Heart right ventricle (tissue), 16 donors: ENCODE results near the gene COX5A. TPM values are rescaled to one million over a fixed set of nuclear protein-coding genes. Genes with fewer than 3 reads are reported as not detected.

ENCODE experiments used
- ATAC-seq, 8 donors: fragments of 200-7000 bp; cut with Tn5 transposase; one replicate each; pipeline ENCODE4 v1.9.1; 2020; ENCODE audit warnings: mild to moderate bottlenecking in 8 of 8, moderate library complexity in 8 of 8, moderate number of reproducible peaks in 1 of 8
- DNase-seq, 2 donors: peaks; one replicate each; pipeline ENCODE4 v3.0.0-alpha.2; 2020
- H3K27ac ChIP-seq, 10 donors: fragments of 200-600 bp; sonication (generic) in 2 of 10; one replicate each; pipeline versions ENCODE4 v1.5.0 to v1.8.0; 2020 to 2022; ENCODE audit warnings: mild to moderate bottlenecking in 3 of 10
- H3K27me3 ChIP-seq, 7 donors: fragments of 200-600 bp; one replicate each; pipeline ENCODE4 v1.8.0; 2021 to 2022; ENCODE audit warnings: mild to moderate bottlenecking in 2 of 7
- H3K36me3 ChIP-seq, 9 donors: fragments of 200-600 bp; sonication (generic) in 1 of 9; one replicate each; pipeline versions ENCODE4 v1.5.0 to v1.8.0; 2020 to 2022; ENCODE audit warnings: mild to moderate bottlenecking in 2 of 9
- H3K4me1 ChIP-seq, 9 donors: fragments of 200-600 bp; sonication (generic) in 1 of 9; one replicate each; pipeline versions ENCODE4 v1.5.0 to v1.8.0; 2020 to 2022; ENCODE audit warnings: mild to moderate bottlenecking in 4 of 9
- H3K4me3 ChIP-seq, 10 donors: fragments of 200-600 bp; sonication (generic) in 2 of 10; one replicate each; pipeline versions ENCODE4 v1.5.0 to v1.8.0; 2020 to 2022; ENCODE audit warnings: mild to moderate bottlenecking in 7 of 10, moderate library complexity in 2 of 10
- H3K9me3 ChIP-seq, 11 donors: fragments of 200-600 bp in 10 of 11; sonication (generic) in 2 of 11; one replicate each; pipeline versions ENCODE4 v1.5.0 to v1.8.0; 2013 to 2022; ENCODE audit warnings: mild to moderate bottlenecking in 2 of 11, control low read depth in 1 of 11, moderate library complexity in 1 of 11
- WGBS, 2 donors: extraction: QIAGEN DNeasy Blood & Tissue Kit; methylation state at CpG; one replicate each; pipeline ENCODE4 v1.1.7; 2013; ENCODE audit warnings: inconsistent platforms in 1 of 2; 5-methylcytosine and 5-hydroxymethylcytosine counted together
- intact Hi-C, 10 donors: fragments of 100-400 bp; cut with DNase I; formaldehyde crosslinking; loops; one replicate each; pipeline versions ENCODE4 v1.11.1 to v1.14.2; 2022
- polyA plus RNA-seq, 2 donors: library from polyadenylated mRNA; stranded (reverse); fragments of 200-250 nt; gene quantifications; one replicate each; pipeline ENCODE4 v1.2.3, GENCODE V29; 2013
- total RNA-seq, 10 donors: library from RNA; stranded (reverse); fragmentation: NEBNext Ultra II Directional in 3 of 10; extraction: Animal tissue kit (Norgen Biotek cat#: 25700) in 3 of 10; gene quantifications; one replicate each; pipeline versions ENCODE4 v1.2.1 to v1.2.4, GENCODE V29; 2021 to 2023
- TF ChIP-seq, protein P1 (sequence below), 9 donors: fragments of 200-600 bp; sonication (generic) in 2 of 9; IDR thresholded peaks; one replicate each; pipeline versions ENCODE4 v1.5.0 to v1.8.0; 2021 to 2022; ENCODE audit warnings: antibody characterized with exemption in 9 of 9, mild to moderate bottlenecking in 5 of 9, moderate library complexity in 1 of 9
- donor health status: Arrhythmogenic right ventricular cardiomyopathy.
- donor health status: ischemic (EF 13 %, LVEDD 7.1; RV severe dilation, severe dysfunction).
- donor health status: healthy with polysubstance abuse.
- donor health status: DM: no; HTN: yes; CAD: no.
- donor health status: DM: no; HTN: no; CAD: no.
- donor health status: ischemic (EF 25% LVEDD 6.9; RV normal size, moderate dysfunction).
- donor health status: ischemic (EF 25% LVEDD 5.7; RV mildly dilated, moderate dysfunction).
- donor health status: healthy.
- donor health status: DM: yes; HTN: yes; CAD: no.
- donor health status: Ischemic cardiomyopathy.
- donor health status: ischemic (EF 35%, LVEDD 5.7; RV mildly dilated, moderate dysfunction).
- donor health status: nonischemic (EF 11% LVEDD 7.7; RV severe dilation, severe dysfunction).
- donor health status: DM: yes; HTN: yes; CAD: no.
- donor health status: PGD.
- donor health status: ischemic (EF 29% LVEDD 5.4; RV normal size, mild dysfunction).
- donor health status: nonischemic (EF 23%, LVEDD 6.1; RV moderate dilation, normal function).

The COX5A gene
- total and polyA plus RNA-seq, 12 donors, result 894 to 1,728 (median 1,286) TPM

DNA sequence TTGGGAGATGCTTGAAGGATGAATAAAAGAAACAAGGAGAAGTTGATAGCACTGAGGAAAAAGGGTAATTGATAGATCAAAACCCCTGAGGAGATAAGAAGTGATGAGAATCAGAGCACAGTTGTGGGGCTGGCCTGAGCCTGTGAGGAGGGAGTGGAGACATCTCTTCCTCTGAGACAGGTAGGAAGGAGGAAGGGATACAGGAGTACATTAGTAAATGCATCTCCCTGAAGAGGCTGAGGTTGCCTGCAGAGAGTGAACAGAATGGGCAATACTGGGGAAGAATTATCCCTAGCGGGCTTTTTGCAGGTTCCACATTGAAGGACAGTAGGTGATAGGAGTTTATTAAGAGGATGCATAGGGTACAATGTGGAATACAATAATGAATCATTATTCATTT is 40.2 kb upstream of the COX5A start:
- Histone ChIP-seq H3K9me3 (no peaks in the 10 kb centered on the region), H3K27ac (no peak overlapping the region), H3K4me3 (no peak overlapping the region), H3K27me3 (peaks cover 0 to 14% (median 0%) of the 10 kb centered on the region in 7 donors), H3K36me3 (no peaks in the 10 kb centered on the region), H3K4me1 (no peaks in the 10 kb centered on the region)
- DNase-seq (no peak), ATAC-seq (no peak)
- intact Hi-C loops, result no loop called here
- TF ChIP-seq, protein P1, sequence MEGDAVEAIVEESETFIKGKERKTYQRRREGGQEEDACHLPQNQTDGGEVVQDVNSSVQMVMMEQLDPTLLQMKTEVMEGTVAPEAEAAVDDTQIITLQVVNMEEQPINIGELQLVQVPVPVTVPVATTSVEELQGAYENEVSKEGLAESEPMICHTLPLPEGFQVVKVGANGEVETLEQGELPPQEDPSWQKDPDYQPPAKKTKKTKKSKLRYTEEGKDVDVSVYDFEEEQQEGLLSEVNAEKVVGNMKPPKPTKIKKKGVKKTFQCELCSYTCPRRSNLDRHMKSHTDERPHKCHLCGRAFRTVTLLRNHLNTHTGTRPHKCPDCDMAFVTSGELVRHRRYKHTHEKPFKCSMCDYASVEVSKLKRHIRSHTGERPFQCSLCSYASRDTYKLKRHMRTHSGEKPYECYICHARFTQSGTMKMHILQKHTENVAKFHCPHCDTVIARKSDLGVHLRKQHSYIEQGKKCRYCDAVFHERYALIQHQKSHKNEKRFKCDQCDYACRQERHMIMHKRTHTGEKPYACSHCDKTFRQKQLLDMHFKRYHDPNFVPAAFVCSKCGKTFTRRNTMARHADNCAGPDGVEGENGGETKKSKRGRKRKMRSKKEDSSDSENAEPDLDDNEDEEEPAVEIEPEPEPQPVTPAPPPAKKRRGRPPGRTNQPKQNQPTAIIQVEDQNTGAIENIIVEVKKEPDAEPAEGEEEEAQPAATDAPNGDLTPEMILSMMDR (IDR thresholded peaks at IDR 0.05), result no peak
- WGBS, 2 donors, result 87% methylated on average over 1 of the region's 1 CpG

DNA sequence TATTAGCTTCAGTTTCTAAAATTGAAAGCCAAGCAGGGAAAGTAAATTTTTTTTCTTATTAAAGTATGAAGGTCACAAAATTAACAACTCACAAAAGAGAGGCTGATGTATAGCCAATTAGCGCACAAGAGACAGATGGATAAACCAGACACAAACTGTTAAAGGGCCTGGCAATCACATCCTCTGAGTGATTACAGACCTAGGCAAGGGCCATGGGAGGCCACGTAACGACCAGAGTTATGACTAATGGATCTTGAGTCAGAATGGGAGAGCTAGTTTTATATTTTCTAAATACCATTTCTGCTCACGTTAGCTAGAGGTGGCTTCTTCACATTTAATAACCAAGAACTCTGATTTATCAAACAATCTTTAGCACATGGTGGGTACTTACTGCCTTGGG is 39.7 kb upstream of the COX5A start:
- H3K4me3 ChIP-seq, result no peak overlapping the region
- peaks cover 0 to 14% (median 0%) of the 10 kb centered on the region in 7 donors for H3K27me3 ChIP-seq
- WGBS, 2 donors, result 59 to 60% methylated on average over 4 of the region's 4 CpGs
- no peak for DNase-seq
- no peaks in the 10 kb centered on the region for H3K36me3 ChIP-seq
- H3K4me1 ChIP-seq, result no peaks in the 10 kb centered on the region
- no peak overlapping the region for H3K27ac ChIP-seq
- TF ChIP-seq, protein P1 (IDR thresholded peaks at IDR 0.05), result no peak
- no peaks in the 10 kb centered on the region for H3K9me3 ChIP-seq
- ATAC-seq, result no peak
- intact Hi-C loops, result no loop called here

DNA sequence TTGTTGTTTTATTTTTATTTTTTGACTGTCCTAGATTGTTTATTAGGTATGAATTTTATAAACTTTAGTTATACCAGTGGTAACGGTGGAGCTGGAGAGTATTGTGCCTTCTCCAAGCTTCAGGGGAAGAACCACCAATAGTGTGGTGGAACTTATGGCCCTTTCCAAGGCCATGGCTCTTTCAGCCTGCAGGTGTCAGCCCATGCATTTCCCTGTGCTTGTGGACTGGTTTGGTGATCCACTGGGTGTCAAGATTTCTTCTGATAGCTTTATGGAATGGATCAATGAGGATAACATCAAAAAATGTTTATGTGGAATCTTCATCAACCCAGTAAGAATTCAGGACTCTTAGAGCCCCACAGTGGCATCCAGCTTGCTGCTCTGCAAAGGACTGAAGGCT is 38.3 kb upstream of the COX5A start:
- no peaks in the 10 kb centered on the region for H3K4me1 ChIP-seq
- intact Hi-C loops, result no loop called here

DNA sequence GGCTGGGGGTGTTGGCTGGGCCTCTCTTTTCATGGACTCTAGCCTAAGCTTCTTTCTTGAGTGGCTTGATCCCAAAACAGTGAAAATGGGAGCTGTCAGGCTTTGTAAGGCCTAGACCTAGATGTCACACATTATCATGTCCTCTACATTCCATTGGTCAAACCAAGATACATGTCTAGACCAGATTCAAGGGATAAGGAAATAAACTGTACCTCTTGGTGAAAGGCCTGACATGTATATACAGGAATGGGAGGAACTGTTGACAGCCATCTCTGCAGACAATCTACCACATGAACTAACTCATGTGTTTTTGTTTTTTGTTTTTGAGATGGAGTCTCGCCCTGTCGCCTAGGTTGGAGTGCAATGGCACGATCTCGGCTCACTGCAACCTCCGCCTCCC is 29.8 kb upstream of the COX5A start:
- WGBS, 2 donors, result 87 to 90% methylated on average over 5 of the region's 5 CpGs
- no peaks in the 10 kb centered on the region for H3K36me3 ChIP-seq
- ATAC-seq, result no peak
- H3K4me3 ChIP-seq, result no peak overlapping the region
- TF ChIP-seq, protein P1 (IDR thresholded peaks at IDR 0.05), result no peak
- intact Hi-C loops, result no loop called here
- no peaks in the 10 kb centered on the region for H3K27me3 ChIP-seq
- H3K27ac ChIP-seq, result no peak overlapping the region
- no peaks in the 10 kb centered on the region for H3K9me3 ChIP-seq
- H3K4me1 ChIP-seq, result peaks cover 0 to 17% (median 5%) of the 10 kb centered on the region in 9 donors
- DNase-seq, result no peak

More for the DNA sequence above, 38.3 kb upstream of the COX5A start:
- Histone ChIP-seq H3K36me3 (no peaks in the 10 kb centered on the region), H3K4me3 (no peak overlapping the region), H3K9me3 (no peaks in the 10 kb centered on the region), H3K27ac (no peak overlapping the region), H3K27me3 (peaks cover 0 to 12% (median 0%) of the 10 kb centered on the region in 7 donors)
- 79 to 81% methylated on average over 1 of the region's 1 CpG for WGBS, 2 donors
- TF ChIP-seq, protein P1 (IDR thresholded peaks at IDR 0.05), result peak in 2 of 9 donors; percentile 5 to 14
- no peak for ATAC-seq
- DNase-seq, result no peak
